H9 (cell line): Measurements from ENCODE around the gene SDC4. TPM values are rescaled to one million over a fixed set of nuclear protein-coding genes. Genes with fewer than 3 reads are reported as not detected.

ENCODE experiments used
- DNase-seq: peaks from one replicate; pipeline ENCODE4 v3.0.0-alpha.2; 2017
- H2AFZ ChIP-seq: one replicate; pipeline ENCODE4 v1.6.1; 2013; ENCODE audit warnings: mild to moderate bottlenecking, low read length, control low read depth, moderate library complexity
- H2AK5ac ChIP-seq: 2 replicates; pipeline ENCODE4 v1.6.1; 2013; ENCODE audit warnings: low read length, control low read depth, mixed read lengths; ENCODE audit not compliant: insufficient read length
- H2BK120ac ChIP-seq: one replicate; pipeline ENCODE4 v1.6.1; 2013; ENCODE audit warnings: low read depth, mild to moderate bottlenecking, low read length, control low read depth, inconsistent platforms; ENCODE audit not compliant: poor library complexity, severe bottlenecking
- H2BK12ac ChIP-seq: 2 replicates; pipeline ENCODE4 v1.6.1; 2013; ENCODE audit warnings: low read length, control low read depth, mixed read lengths, low read depth; ENCODE audit not compliant: insufficient read length
- H2BK15ac ChIP-seq: 2 replicates; pipeline ENCODE4 v1.6.1; 2013; ENCODE audit warnings: low read depth, low read length, control low read depth
- H2BK20ac ChIP-seq: one replicate; pipeline ENCODE4 v1.6.1; 2013; ENCODE audit warnings: low read depth, mild to moderate bottlenecking, low read length, control low read depth, inconsistent platforms; ENCODE audit not compliant: poor library complexity, severe bottlenecking
- H2BK5ac ChIP-seq: 2 replicates; pipeline ENCODE4 v1.6.1; 2013; ENCODE audit warnings: low read length, control low read depth, mixed read lengths; ENCODE audit not compliant: insufficient read length
- H3K14ac ChIP-seq: 2 replicates; pipeline ENCODE4 v1.6.1; 2013; ENCODE audit warnings: low read length, control low read depth; ENCODE audit not compliant: insufficient read depth
- H3K18ac ChIP-seq: 2 replicates; pipeline ENCODE4 v1.6.1; 2013; ENCODE audit warnings: low read depth, mild to moderate bottlenecking, mixed read lengths, low read length, control low read depth; ENCODE audit not compliant: insufficient read length
- H3K23ac ChIP-seq: 2 replicates; pipeline ENCODE4 v1.6.1; 2013; ENCODE audit warnings: low read length, control low read depth, mixed read lengths, low read depth; ENCODE audit not compliant: insufficient read length
- H3K23me2 ChIP-seq: 2 replicates; pipeline ENCODE4 v1.6.1; 2013; ENCODE audit warnings: low read depth, mild to moderate bottlenecking, mixed read lengths, low read length, control low read depth; ENCODE audit not compliant: insufficient read length, poor library complexity, severe bottlenecking
- H3K27ac ChIP-seq: 2 replicates; pipeline ENCODE4 v1.5.1; 2013; ENCODE audit warnings: low read length, control low read depth, mixed read lengths, low read depth; ENCODE audit not compliant: insufficient read length
- H3K27me3 ChIP-seq: 2 replicates; pipeline ENCODE4 v1.6.1; 2013; ENCODE audit warnings: low read length, control low read depth, inconsistent platforms; ENCODE audit not compliant: insufficient read depth
- H3K4ac ChIP-seq: 2 replicates; pipeline ENCODE4 v1.6.1; 2013; ENCODE audit warnings: low read depth, mild to moderate bottlenecking, control low read depth, inconsistent platforms, low read length, moderate library complexity
- H3K4me1 ChIP-seq: 2 replicates; pipeline ENCODE4 v1.6.1; 2013; ENCODE audit warnings: low read length, control low read depth, inconsistent platforms; ENCODE audit not compliant: insufficient read depth
- H3K4me2 ChIP-seq: 2 replicates; pipeline ENCODE4 v1.6.1; 2013; ENCODE audit warnings: low read length, control low read depth, mixed read lengths; ENCODE audit not compliant: insufficient read length, insufficient read depth
- H3K56ac ChIP-seq: 2 replicates; pipeline ENCODE4 v1.6.1; 2013; ENCODE audit warnings: low read depth, mild to moderate bottlenecking, mixed read lengths, low read length, control low read depth; ENCODE audit not compliant: insufficient read length
- H3K79me1 ChIP-seq: 2 replicates; pipeline ENCODE4 v1.6.1; 2013; ENCODE audit warnings: low read depth, mild to moderate bottlenecking, moderate library complexity, low read length, control low read depth, inconsistent platforms; ENCODE audit not compliant: insufficient read depth, poor library complexity, severe bottlenecking
- H3K79me2 ChIP-seq: 2 replicates; pipeline ENCODE4 v1.6.1; 2013; ENCODE audit warnings: low read length, control low read depth, inconsistent platforms; ENCODE audit not compliant: insufficient read depth
- H3K9ac ChIP-seq: 2 replicates; pipeline ENCODE4 v1.6.1; 2013; ENCODE audit warnings: low read length, control low read depth, mixed read lengths; ENCODE audit not compliant: insufficient read length; ENCODE audit errors: extremely low read depth
- H3K9me3 ChIP-seq: one replicate; pipeline ENCODE4 v1.6.1; 2013; ENCODE audit warnings: low read depth, low read length, inconsistent platforms; ENCODE audit not compliant: control insufficient read depth
- H3T11ph ChIP-seq: one replicate; pipeline ENCODE4 v1.6.1; 2013; ENCODE audit warnings: mild to moderate bottlenecking, low read length, control low read depth, inconsistent platforms
- H4K20me1 ChIP-seq: one replicate; pipeline ENCODE4 v1.6.1; 2013; ENCODE audit not compliant: control insufficient read depth, insufficient read length, insufficient read depth
- H4K5ac ChIP-seq: 2 replicates; pipeline ENCODE4 v1.6.1; 2013; ENCODE audit warnings: low read depth, mild to moderate bottlenecking, mixed read lengths, low read length, control low read depth; ENCODE audit not compliant: insufficient read length
- H4K8ac ChIP-seq: replicated peaks from 2 replicates; pipeline ENCODE4 v1.6.1; 2013; ENCODE audit warnings: low read length, control low read depth, mixed read lengths, low read depth; ENCODE audit not compliant: insufficient read length
- H4K91ac ChIP-seq: 2 replicates; pipeline ENCODE4 v1.6.1; 2013; ENCODE audit warnings: low read depth, mild to moderate bottlenecking, moderate library complexity, mixed read lengths, low read length, control low read depth; ENCODE audit not compliant: insufficient read length
- H3K27ac Mint-ChIP-seq, 3 experiments: 2 replicates in 2 of 3; 3 replicates in 1 of 3; pipeline ENCODE4 v1.8.0; 2020 to 2021; ENCODE audit warnings: mixed read lengths in 3 of 3, mild to moderate bottlenecking in 1 of 3, moderate library complexity in 1 of 3
- H3K27me3 Mint-ChIP-seq: 2 replicates; pipeline ENCODE4 v1.8.0; 2021; ENCODE audit warnings: low read depth, mild to moderate bottlenecking, moderate library complexity, mixed read lengths
- H3K36me3 Mint-ChIP-seq, 3 experiments: 2 replicates in 2 of 3; 3 replicates in 1 of 3; pipeline ENCODE4 v1.8.0; 2020 to 2021; ENCODE audit warnings: low read depth in 3 of 3, mixed read lengths in 3 of 3; ENCODE audit not compliant: insufficient read depth in 1 of 3
- H3K4me1 Mint-ChIP-seq, 2 experiments: 2 replicates each; pipeline ENCODE4 v1.8.0; 2020; ENCODE audit warnings: mixed read lengths in 2 of 2
- H3K4me3 Mint-ChIP-seq, 2 experiments: 2 replicates in 1 of 2; 3 replicates in 1 of 2; pipeline ENCODE4 v1.8.0; 2020 to 2021; ENCODE audit warnings: mild to moderate bottlenecking in 2 of 2, mixed read lengths in 2 of 2, moderate library complexity in 1 of 2
- H3K9me3 Mint-ChIP-seq, 2 experiments: 2 replicates in 1 of 2; 3 replicates in 1 of 2; pipeline ENCODE4 v1.8.0; 2020; ENCODE audit warnings: mild to moderate bottlenecking in 2 of 2, mixed read lengths in 2 of 2, moderate library complexity in 1 of 2
- CTCF ChIP-seq: fragments of 200-600 bp; sonication (generic); conservative IDR thresholded peaks from 3 replicates; pipeline ENCODE4 v1.8.0; 2021; ENCODE audit warnings: antibody characterized with exemption, mild to moderate bottlenecking
- WGBS: extraction: QIAGEN DNeasy Blood & Tissue Kit; methylation state at CpG from one replicate; pipeline ENCODE4 v1.1.7; 2013; ENCODE audit warnings: missing lambda C conversion rate, low lambda C conversion rate, mixed read lengths; ENCODE audit not compliant: insufficient read length; ENCODE audit errors: extremely low coverage; 5-methylcytosine and 5-hydroxymethylcytosine counted together
- total RNA-seq: library from RNA; stranded (reverse); gene quantifications from 2 replicates; pipeline ENCODE4 v1.2.1, GENCODE V29; 2021

Gene SDC4
- total RNA-seq, 1 experiment from 2014 or later = 50.7 TPM

- H2BK15ac ChIP-seq = no peak overlapping the region; the same call in 1 of the 2 replicates
- Mint-ChIP-seq H3K36me3 (no peaks in the 10 kb centered on the region), H3K4me1 (peaks cover 12 to 13% of the 10 kb centered on the region in 2 experiments), H3K9me3 (no peaks in the 10 kb centered on the region; a peak in 1 of 5 replicates), H3K4me3 (no peak overlapping the region), H3K27ac (no peak overlapping the region), H3K27me3 (peaks cover 41% of the 10 kb centered on the region)
- H3K9ac ChIP-seq = no peak overlapping the region
- H3K18ac ChIP-seq = no peak overlapping the region
- no peak overlapping the region for H3K27ac ChIP-seq
- no peak overlapping the region for H3K56ac ChIP-seq
- no peak overlapping the region for H2AFZ ChIP-seq
- no peak overlapping the region for H2BK12ac ChIP-seq
- no peak overlapping the region for H2BK120ac ChIP-seq
- no peaks in the 10 kb centered on the region for H3K79me2 ChIP-seq
- no peak overlapping the region for H2BK20ac ChIP-seq
- H3K23ac ChIP-seq = no peak overlapping the region
- no peaks in the 10 kb centered on the region for H4K20me1 ChIP-seq
- H3K23me2 ChIP-seq = peaks cover 6% of the 10 kb centered on the region
- WGBS = no CpG with 5 or more reads among the region's 4 CpGs
- H3K4me2 ChIP-seq = no peak overlapping the region
- no peak for TF ChIP-seq CTCF
- peaks cover 5% of the 10 kb centered on the region; the same call in 1 of the 2 replicates for H3K27me3 ChIP-seq
- no peak for DNase-seq
- no peaks in the 10 kb centered on the region for H3K9me3 ChIP-seq
- no peak overlapping the region for H3T11ph ChIP-seq
- no peak overlapping the region for H4K5ac ChIP-seq
- no peak overlapping the region for H2AK5ac ChIP-seq
- no peak overlapping the region for H4K91ac ChIP-seq
- H3K79me1 ChIP-seq = no peaks in the 10 kb centered on the region
- no peak overlapping the region for H4K8ac ChIP-seq
- peaks cover 2% of the 10 kb centered on the region; the same call in 1 of the 2 replicates for H3K4me1 ChIP-seq
- H2BK5ac ChIP-seq = no peak overlapping the region
- H3K4ac ChIP-seq = no peak overlapping the region
- no peak overlapping the region for H3K14ac ChIP-seq
Measured at GRCh38 chr20:45288376-45288775, 59.8 kb downstream of the SDC4 start.
